Subcutaneous abdominal adipose tissue (tissue), 5 donors: ENCODE results near the gene RASGRP4.
A peak's percentile ranks its signal among the peaks of the same experiment; 100 is the strongest.
"Not testable (repeated sequence)": the region's sequence is repeated elsewhere in the genome, so short reads cannot be mapped to it uniquely, and the experiment has no call there.

Experiments
- H3K27ac ChIP-seq: one replicate; pipeline ENCODE4 v1.7.0; 2013; ENCODE audit warnings: low read depth, mild to moderate bottlenecking, inconsistent platforms, low read length, moderate library complexity
- H3K27me3 ChIP-seq, 5 donors: one replicate each; pipeline ENCODE4 v1.7.0; 2013; ENCODE audit warnings: low read length in 5 of 5, inconsistent platforms in 1 of 5; ENCODE audit not compliant: control insufficient read depth in 5 of 5, insufficient read depth in 4 of 5
- H3K36me3 ChIP-seq, 5 donors: one replicate each; pipeline ENCODE4 v1.7.0; 2013; ENCODE audit warnings: low read length in 5 of 5; ENCODE audit not compliant: control insufficient read depth in 5 of 5, insufficient read depth in 5 of 5
- H3K4me1 ChIP-seq, 5 donors: one replicate each; pipeline ENCODE4 v1.7.0; 2013; ENCODE audit warnings: low read length in 5 of 5, mild to moderate bottlenecking in 3 of 5, moderate library complexity in 1 of 5; ENCODE audit not compliant: control insufficient read depth in 5 of 5, insufficient read depth in 5 of 5
- H3K4me3 ChIP-seq, 5 donors: one replicate each; pipeline ENCODE4 v1.7.0; 2013; ENCODE audit warnings: low read length in 5 of 5, low read depth in 1 of 5
- H3K9ac ChIP-seq, 5 donors: one replicate each; pipeline ENCODE4 v1.7.0; 2013; ENCODE audit warnings: low read length in 5 of 5, mild to moderate bottlenecking in 4 of 5, moderate library complexity in 3 of 5
- H3K9me3 ChIP-seq, 5 donors: one replicate each; pipeline ENCODE4 v1.7.0; 2013; ENCODE audit warnings: low read length in 5 of 5; ENCODE audit not compliant: control insufficient read depth in 5 of 5
- donor health status: healthy.
- donor health status: healthy.
- donor health status: healthy.
- donor health status: healthy.
- donor health status: healthy.

RASGRP4 gene, protein sequence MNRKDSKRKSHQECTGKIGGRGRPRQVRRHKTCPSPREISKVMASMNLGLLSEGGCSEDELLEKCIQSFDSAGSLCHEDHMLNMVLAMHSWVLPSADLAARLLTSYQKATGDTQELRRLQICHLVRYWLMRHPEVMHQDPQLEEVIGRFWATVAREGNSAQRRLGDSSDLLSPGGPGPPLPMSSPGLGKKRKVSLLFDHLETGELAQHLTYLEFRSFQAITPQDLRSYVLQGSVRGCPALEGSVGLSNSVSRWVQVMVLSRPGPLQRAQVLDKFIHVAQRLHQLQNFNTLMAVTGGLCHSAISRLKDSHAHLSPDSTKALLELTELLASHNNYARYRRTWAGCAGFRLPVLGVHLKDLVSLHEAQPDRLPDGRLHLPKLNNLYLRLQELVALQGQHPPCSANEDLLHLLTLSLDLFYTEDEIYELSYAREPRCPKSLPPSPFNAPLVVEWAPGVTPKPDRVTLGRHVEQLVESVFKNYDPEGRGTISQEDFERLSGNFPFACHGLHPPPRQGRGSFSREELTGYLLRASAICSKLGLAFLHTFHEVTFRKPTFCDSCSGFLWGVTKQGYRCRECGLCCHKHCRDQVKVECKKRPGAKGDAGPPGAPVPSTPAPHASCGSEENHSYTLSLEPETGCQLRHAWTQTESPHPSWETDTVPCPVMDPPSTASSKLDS

DNA sequence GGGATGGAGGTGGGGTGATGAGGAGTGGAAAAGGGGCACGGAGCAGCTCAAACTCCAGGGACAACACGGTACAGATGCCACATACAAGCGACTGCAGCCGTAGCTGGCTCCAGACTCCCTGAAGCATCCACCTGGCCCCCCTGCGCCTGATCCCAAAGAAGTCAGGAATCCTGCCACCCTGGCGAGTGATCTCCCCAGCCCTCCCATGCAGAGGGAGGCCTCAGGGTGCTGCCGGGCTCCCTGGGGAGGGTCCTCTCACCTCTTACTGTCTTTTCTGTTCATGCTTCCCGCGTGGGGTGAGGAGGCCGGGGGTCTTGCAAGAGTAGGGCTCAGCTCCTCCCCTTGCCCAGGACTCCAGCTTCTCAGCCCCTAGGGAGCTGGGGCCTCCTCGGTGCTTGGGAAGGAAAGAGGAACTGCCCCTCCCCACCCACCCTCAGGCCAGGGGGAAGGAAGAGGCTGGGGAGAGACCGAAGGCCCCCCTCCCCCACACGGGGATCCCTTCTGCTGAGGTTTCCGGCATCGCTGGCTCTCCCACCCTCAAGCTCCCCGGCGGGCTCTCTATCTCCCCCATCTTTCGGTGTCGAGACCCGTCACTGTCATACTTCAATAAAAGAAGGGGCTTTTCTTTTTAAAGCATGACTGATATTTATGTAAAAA, at the start of gene RASGRP4:
Gene RASGRP4 (minus strand): TSS at position 410 of the 657 bp plus-strand sequence. CDS start 128 bp downstream, at position 282.
- Histone ChIP-seq H3K4me1 (peaks cover 0 to 3% (median 0%) of the 10 kb centered on the region in 5 donors), H3K27me3 (peaks cover 6 to 16% (median 10%) of the 10 kb centered on the region in 5 donors), H3K9me3 (no peaks in the 10 kb centered on the region), H3K9ac (peak within 1 kb of the TSS in 3 of 5 donors; percentile 64 to 71 (median 64)), H3K27ac (no peak within 1 kb of the TSS), H3K36me3 (peaks cover 0 to 4% (median 0%) of the 10 kb centered on the region in 5 donors), H3K4me3 (peak within 1 kb of the TSS; percentile 33 to 63 (median 54))

DNA sequence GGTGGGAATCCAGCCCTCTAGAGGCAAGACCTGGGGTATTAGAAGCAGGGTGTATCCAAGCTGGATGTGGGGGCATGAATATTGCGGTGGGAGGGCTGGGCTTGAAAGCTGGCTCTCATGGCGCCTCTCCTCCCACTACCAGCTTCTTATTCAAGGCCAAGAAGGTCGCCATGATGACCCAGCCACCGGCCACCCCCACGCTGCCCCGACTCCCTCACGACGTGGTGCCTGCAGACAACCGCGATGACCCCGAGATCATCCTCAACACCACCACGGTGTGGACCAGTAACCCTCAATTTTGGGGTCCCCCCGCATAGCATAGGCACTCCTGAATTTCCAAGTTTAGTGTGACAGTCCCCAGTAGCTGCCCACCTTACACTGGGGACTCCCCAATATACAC, 49.2 kb upstream of the RASGRP4 start:
- Histone ChIP-seq H3K4me3 (no peak overlapping the region), H3K36me3 (peaks cover 0 to 2% (median 0%) of the 10 kb centered on the region in 5 donors), H3K9ac (no peak overlapping the region), H3K27me3 (peaks cover 0 to 23% (median 6%) of the 10 kb centered on the region in 5 donors), H3K4me1 (no peaks in the 10 kb centered on the region), H3K27ac (no peak overlapping the region), H3K9me3 (no peaks in the 10 kb centered on the region)

DNA sequence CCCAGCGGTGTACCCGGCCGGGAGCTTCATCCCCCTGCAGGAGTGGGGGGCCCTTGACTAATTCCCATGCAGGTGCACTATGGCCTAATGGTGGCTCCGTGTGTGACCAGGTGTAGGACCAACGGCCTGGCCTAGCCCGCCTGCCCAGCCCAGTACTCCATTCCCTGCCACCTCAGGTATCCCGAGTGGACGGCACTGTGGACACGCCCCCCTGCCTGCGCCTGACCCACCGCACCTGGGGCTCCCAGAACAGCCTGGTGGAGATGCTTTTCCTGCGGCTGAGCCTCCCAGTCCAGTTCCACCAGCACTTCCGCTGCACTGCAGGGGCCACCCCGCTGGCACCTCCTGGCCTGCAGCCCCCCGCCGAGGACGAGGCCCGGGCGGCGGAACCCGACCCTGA, 47.2 kb upstream of the RASGRP4 start:
- Histone ChIP-seq H3K4me3 (no peak overlapping the region), H3K9me3 (no peaks in the 10 kb centered on the region), H3K9ac (no peak overlapping the region), H3K4me1 (no peaks in the 10 kb centered on the region), H3K27me3 (peaks cover 0 to 20% (median 10%) of the 10 kb centered on the region in 5 donors), H3K27ac (no peak overlapping the region), H3K36me3 (peaks cover 0 to 15% (median 0%) of the 10 kb centered on the region in 5 donors)

DNA sequence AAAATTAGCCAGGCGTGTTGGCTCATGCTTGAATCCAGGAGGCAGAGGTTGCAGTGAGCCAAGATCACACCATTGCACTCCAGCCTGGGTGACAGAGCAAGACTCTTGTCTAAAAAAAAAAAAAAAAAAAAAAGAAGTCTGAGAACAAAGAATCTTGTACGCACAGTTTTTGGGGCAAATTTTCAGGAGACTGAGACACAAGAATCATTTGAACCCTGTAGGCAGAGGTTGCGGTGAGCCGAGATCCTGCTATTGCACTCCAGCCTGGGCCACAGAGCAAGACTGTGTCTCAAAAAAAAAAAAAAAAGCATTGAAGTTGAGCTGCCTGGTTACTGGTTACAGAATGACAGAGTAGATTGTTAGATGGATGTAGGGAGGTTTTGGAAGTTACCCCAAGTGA, 46.7 kb upstream of the RASGRP4 start:
- H3K9ac ChIP-seq, H3K27ac ChIP-seq, H3K4me3 ChIP-seq, H3K9me3 ChIP-seq, H3K4me1 ChIP-seq: not testable (repeated sequence)
- H3K27me3 ChIP-seq: peaks cover 0 to 16% (median 7%) of the 10 kb centered on the region in 5 donors
- peaks cover 0 to 19% (median 0%) of the 10 kb centered on the region in 5 donors for H3K36me3 ChIP-seq

DNA sequence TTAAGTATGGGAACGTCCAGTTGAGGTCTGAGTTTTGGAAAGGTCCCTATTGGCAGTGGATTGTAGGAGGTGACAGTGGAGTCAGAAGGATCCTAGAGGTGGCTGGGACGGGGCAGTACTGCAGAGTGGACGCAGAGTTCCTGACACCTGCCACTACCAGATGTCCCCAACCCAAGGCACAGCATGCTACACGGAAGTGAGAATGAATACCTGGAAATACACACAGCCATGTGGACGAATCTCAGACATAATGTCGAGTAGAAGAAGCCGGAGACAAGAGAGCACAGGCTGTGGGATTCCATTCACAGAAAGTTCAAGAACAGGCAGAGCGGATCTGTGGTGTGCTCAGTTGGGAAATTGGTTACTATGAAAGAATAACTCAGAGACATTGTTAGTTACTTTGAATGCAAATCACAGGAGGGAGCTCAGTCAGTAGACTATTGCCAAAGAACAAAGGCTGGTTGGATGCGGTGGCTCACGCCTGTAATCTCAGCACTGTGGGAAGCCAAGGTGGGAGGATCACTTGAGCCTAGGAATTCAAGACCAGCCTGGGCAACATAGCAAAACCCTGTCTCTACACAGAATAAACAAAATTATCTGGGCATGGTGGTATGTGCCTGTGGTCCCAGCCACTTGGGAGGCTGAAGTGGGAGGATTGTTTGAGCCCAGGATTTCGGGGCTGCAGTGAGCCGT, 44.9 kb upstream of the RASGRP4 start:
- no peak overlapping the region for H3K4me3 ChIP-seq
- no peak overlapping the region for H3K27ac ChIP-seq
- peaks cover 0 to 14% (median 7%) of the 10 kb centered on the region in 5 donors for H3K27me3 ChIP-seq
- H3K9me3 ChIP-seq: peaks cover 0 to 4% (median 0%) of the 10 kb centered on the region in 5 donors
- no peaks in the 10 kb centered on the region for H3K4me1 ChIP-seq
- peaks cover 0 to 33% (median 0%) of the 10 kb centered on the region in 5 donors for H3K36me3 ChIP-seq
- no peak overlapping the region for H3K9ac ChIP-seq

DNA sequence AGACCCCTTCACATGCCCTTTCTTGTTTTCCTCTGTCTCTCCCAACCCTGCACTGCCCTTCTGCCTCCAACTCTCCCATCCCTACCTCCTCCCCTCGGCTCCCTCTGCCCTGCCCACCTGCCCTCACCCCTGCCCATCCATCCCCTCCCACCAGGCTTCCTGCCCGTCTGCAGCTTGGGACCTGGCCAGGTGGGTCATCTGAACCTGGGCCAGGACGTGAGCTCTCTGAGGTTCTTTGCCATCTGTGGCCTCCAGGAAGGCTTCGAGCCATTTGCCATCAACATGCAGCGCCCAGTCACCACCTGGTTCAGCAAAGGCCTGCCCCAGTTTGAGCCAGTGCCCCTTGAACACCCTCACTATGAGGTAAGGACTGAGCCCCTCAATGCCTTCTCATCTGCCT, 43.1 kb upstream of the RASGRP4 start:
- Histone ChIP-seq H3K36me3 (peaks cover 0 to 35% (median 0%) of the 10 kb centered on the region in 5 donors), H3K4me1 (no peaks in the 10 kb centered on the region), H3K27ac (no peak overlapping the region), H3K9me3 (peaks cover 0 to 4% (median 0%) of the 10 kb centered on the region in 5 donors), H3K4me3 (no peak overlapping the region), H3K9ac (no peak overlapping the region), H3K27me3 (peaks cover 0 to 7% (median 4%) of the 10 kb centered on the region in 5 donors)

DNA sequence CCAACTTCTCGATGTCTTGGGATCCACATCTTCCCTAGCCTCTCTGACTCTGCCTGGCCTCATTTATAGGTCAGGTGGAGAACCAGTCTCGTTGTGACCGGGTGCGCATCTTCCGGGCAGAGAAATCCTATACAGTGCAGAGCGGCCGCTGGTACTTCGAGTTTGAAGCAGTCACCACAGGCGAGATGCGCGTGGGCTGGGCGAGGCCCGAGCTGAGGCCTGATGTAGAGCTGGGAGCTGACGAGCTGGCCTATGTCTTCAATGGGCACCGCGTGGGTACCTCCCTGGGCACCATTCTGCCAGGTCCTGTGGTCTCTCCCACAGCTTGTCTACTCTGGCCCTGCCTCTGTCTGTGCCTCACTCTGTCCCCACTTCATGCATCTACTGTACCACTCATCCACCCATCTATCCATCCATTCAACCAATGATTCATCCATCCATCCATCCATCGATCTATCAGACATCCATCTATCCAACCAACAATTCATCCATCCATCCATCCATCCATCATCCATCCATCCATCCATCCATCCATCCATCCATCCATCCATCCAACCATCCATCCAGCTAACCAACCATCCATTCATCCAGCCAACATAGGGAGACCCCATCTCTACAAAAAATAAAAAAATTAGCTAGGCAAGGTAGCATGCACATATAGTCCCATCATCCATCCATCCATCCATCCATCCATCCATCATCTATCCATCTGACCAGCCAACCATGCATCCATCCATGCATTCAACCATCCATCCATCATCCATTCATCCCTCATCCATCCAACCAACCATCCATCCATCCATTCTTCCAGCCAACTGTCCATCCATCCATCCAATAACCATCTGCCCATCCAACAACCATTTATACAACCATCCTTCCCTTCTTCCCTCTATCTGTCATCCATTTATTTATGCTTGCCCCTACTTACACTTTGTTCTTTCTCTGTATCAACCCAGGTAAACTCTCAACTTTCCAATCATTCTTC, 41.8 kb upstream of the RASGRP4 start:
- no peak overlapping the region for H3K4me3 ChIP-seq
- no peak overlapping the region for H3K27ac ChIP-seq
- H3K9ac ChIP-seq: no peak overlapping the region
- H3K4me1 ChIP-seq: no peaks in the 10 kb centered on the region
- peaks cover 0 to 4% (median 0%) of the 10 kb centered on the region in 5 donors for H3K9me3 ChIP-seq
- peaks cover 0 to 35% (median 0%) of the 10 kb centered on the region in 5 donors for H3K36me3 ChIP-seq
- H3K27me3 ChIP-seq: peaks cover 0 to 7% (median 4%) of the 10 kb centered on the region in 5 donors

DNA sequence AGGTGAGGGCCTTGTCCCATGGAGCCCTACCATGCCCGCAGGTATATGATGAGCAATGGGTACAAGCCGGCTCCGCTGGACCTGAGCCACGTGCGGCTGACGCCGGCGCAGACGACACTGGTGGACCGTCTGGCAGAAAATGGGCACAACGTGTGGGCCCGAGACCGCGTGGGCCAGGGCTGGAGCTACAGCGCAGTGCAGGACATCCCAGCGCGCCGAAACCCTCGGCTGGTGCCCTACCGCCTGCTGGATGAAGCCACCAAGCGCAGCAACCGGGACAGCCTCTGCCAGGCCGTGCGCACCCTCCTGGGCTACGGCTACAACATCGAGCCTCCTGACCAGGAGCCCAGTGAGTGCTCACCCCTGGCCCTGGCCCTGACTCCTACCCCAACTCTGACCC, 40.0 kb upstream of the RASGRP4 start:
- Histone ChIP-seq H3K4me1 (no peaks in the 10 kb centered on the region), H3K9ac (no peak overlapping the region), H3K4me3 (no peak overlapping the region), H3K9me3 (peaks cover 0 to 4% (median 0%) of the 10 kb centered on the region in 5 donors), H3K36me3 (peaks cover 0 to 35% (median 0%) of the 10 kb centered on the region in 5 donors), H3K27ac (no peak overlapping the region), H3K27me3 (peaks cover 0 to 10% (median 4%) of the 10 kb centered on the region in 5 donors)
